DND-41 (cell line): Measurements from ENCODE around the gene TNS1.

ENCODE experiments used
- ATAC-seq: fragments of 200-7000 bp; cut with Tn5 transposase; 3 replicates; pipeline ENCODE4 v1.9.1; 2021; ENCODE audit warnings: low read depth; ENCODE audit not compliant: insufficient read depth
- DNase-seq: peaks from one replicate; pipeline ENCODE4 v3.0.0-alpha.2; 2020
- H2AFZ ChIP-seq: 2 replicates; pipeline ENCODE4 v1.6.0; 2012; ENCODE audit warnings: low read depth, low read length
- H3K27ac ChIP-seq: 2 replicates; pipeline ENCODE4 v1.5.1; 2012; ENCODE audit warnings: low read length, inconsistent platforms
- H3K27me3 ChIP-seq: fragments of 200-600 bp; sonication (generic); 2 replicates; pipeline ENCODE4 v1.6.0; 2012; ENCODE audit warnings: low read length, mild to moderate bottlenecking, inconsistent platforms; ENCODE audit not compliant: insufficient read depth, poor library complexity
- H3K36me3 ChIP-seq: 2 replicates; pipeline ENCODE4 v1.5.1; 2012; ENCODE audit warnings: low read length, inconsistent platforms; ENCODE audit not compliant: insufficient read depth
- H3K4me1 ChIP-seq: 2 replicates; pipeline ENCODE4 v1.5.1; 2012; ENCODE audit warnings: mild to moderate bottlenecking, low read length; ENCODE audit not compliant: insufficient read depth
- H3K4me2 ChIP-seq: 2 replicates; pipeline ENCODE4 v1.6.0; 2012; ENCODE audit warnings: mild to moderate bottlenecking, moderate library complexity, low read length, inconsistent platforms; ENCODE audit not compliant: insufficient read depth
- H3K4me3 ChIP-seq, 2 experiments: fragments of 200-600 bp in 1 of 2; shearing (Covaris generic) in 1 of 2; 2 replicates each; pipeline ENCODE4 v1.5.1; 2012 to 2016; ENCODE audit warnings: inconsistent platforms in 2 of 2, low read length in 2 of 2, mild to moderate bottlenecking in 2 of 2, low read depth in 1 of 2, moderate library complexity in 1 of 2
- H3K79me2 ChIP-seq: 2 replicates; pipeline ENCODE4 v1.6.0; 2012; ENCODE audit warnings: low read length, inconsistent platforms; ENCODE audit not compliant: insufficient read depth
- H3K9ac ChIP-seq: 2 replicates; pipeline ENCODE4 v1.6.0; 2012; ENCODE audit warnings: low read depth, mild to moderate bottlenecking, inconsistent platforms, low read length, moderate library complexity
- H3K9me3 ChIP-seq: 2 replicates; pipeline ENCODE4 v1.5.1; 2012; ENCODE audit warnings: low read length, moderate library complexity, mild to moderate bottlenecking, inconsistent platforms; ENCODE audit not compliant: insufficient read depth, severe bottlenecking
- H4K20me1 ChIP-seq: 2 replicates; pipeline ENCODE4 v1.6.0; 2012; ENCODE audit warnings: low read length; ENCODE audit not compliant: insufficient read depth
- EZH2 ChIP-seq: IDR thresholded peaks from 3 replicates; pipeline ENCODE4 v1.6.1; 2012; ENCODE audit warnings: borderline replicate concordance, low read depth, mild to moderate bottlenecking, moderate library complexity, low read length, inconsistent platforms; ENCODE audit not compliant: severe bottlenecking
- TF ChIP-seq, protein P1 (sequence below): IDR thresholded peaks from 2 replicates; pipeline ENCODE4 v1.5.1; 2012; ENCODE audit warnings: borderline replicate concordance, low read length, moderate library complexity, mild to moderate bottlenecking; ENCODE audit not compliant: poor library complexity, severe bottlenecking; ENCODE audit errors: extremely low read depth

Gene TNS1

GRCh38 chr2:217971166-217971565, 31.6 kb downstream of the TNS1 start:
- Histone ChIP-seq H3K9me3 (no peaks in the 10 kb centered on the region), H3K27me3 (peaks cover 12% of the 10 kb centered on the region), H2AFZ (no peak overlapping the region), H3K4me1 (no peaks in the 10 kb centered on the region), H3K4me3 (no peak overlapping the region), H4K20me1 (no peaks in the 10 kb centered on the region; the same call in 1 of the 2 replicates), H3K4me2 (no peak overlapping the region), H3K27ac (no peak overlapping the region), H3K36me3 (no peaks in the 10 kb centered on the region), H3K79me2 (no peaks in the 10 kb centered on the region), H3K9ac (no peak overlapping the region)
- TF ChIP-seq, protein P1, sequence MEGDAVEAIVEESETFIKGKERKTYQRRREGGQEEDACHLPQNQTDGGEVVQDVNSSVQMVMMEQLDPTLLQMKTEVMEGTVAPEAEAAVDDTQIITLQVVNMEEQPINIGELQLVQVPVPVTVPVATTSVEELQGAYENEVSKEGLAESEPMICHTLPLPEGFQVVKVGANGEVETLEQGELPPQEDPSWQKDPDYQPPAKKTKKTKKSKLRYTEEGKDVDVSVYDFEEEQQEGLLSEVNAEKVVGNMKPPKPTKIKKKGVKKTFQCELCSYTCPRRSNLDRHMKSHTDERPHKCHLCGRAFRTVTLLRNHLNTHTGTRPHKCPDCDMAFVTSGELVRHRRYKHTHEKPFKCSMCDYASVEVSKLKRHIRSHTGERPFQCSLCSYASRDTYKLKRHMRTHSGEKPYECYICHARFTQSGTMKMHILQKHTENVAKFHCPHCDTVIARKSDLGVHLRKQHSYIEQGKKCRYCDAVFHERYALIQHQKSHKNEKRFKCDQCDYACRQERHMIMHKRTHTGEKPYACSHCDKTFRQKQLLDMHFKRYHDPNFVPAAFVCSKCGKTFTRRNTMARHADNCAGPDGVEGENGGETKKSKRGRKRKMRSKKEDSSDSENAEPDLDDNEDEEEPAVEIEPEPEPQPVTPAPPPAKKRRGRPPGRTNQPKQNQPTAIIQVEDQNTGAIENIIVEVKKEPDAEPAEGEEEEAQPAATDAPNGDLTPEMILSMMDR, result no peak
- TF ChIP-seq EZH2, result no peak
- no peak for DNase-seq
- ATAC-seq, result no peak

- ATAC-seq, result no peak
- Histone ChIP-seq H3K27ac (no peak overlapping the region), H4K20me1 (no peaks in the 10 kb centered on the region), H3K9me3 (no peaks in the 10 kb centered on the region), H3K4me1 (no peaks in the 10 kb centered on the region), H2AFZ (no peak overlapping the region), H3K79me2 (no peaks in the 10 kb centered on the region), H3K27me3 (peaks cover 12% of the 10 kb centered on the region), H3K4me2 (no peak overlapping the region), H3K4me3 (no peak overlapping the region), H3K36me3 (no peaks in the 10 kb centered on the region), H3K9ac (no peak overlapping the region)
- DNase-seq, result no peak
- no peak for TF ChIP-seq EZH2
- TF ChIP-seq, protein P1, result no peak
These were observed 32.6 kb downstream of the TNS1 start for GRCh38 chr2:217970206-217970605.

- no peak for TF ChIP-seq EZH2
- TF ChIP-seq, protein P1, result no peak
These were observed 33.2 kb downstream of the TNS1 start for GRCh38 chr2:217969588-217969987.

GRCh38 chr2:217968023-217968422, 34.8 kb downstream of the TNS1 start:
- no peak overlapping the region for H3K27ac ChIP-seq
- no peak overlapping the region for H3K4me2 ChIP-seq
- H3K36me3 ChIP-seq, result no peaks in the 10 kb centered on the region
- H3K4me1 ChIP-seq, result no peaks in the 10 kb centered on the region
- no peaks in the 10 kb centered on the region for H3K9me3 ChIP-seq
- no peak overlapping the region for H2AFZ ChIP-seq
- DNase-seq (no peak), ATAC-seq (no peak)
- peaks cover 12% of the 10 kb centered on the region for H3K27me3 ChIP-seq
- no peaks in the 10 kb centered on the region for H3K79me2 ChIP-seq
- TF ChIP-seq, protein P1, result no peak
- TF ChIP-seq EZH2, result no peak
- H3K9ac ChIP-seq, result no peak overlapping the region
- H4K20me1 ChIP-seq, result no peaks in the 10 kb centered on the region
- H3K4me3 ChIP-seq, result no peak overlapping the region

More at GRCh38 chr2:217969588-217969987, 33.2 kb downstream of the TNS1 start:
- no peak overlapping the region for H2AFZ ChIP-seq
- no peaks in the 10 kb centered on the region for H3K79me2 ChIP-seq
- H3K4me1 ChIP-seq, result no peaks in the 10 kb centered on the region
- DNase-seq (no peak), ATAC-seq (no peak)
- H3K9me3 ChIP-seq, result no peaks in the 10 kb centered on the region
- no peaks in the 10 kb centered on the region for H4K20me1 ChIP-seq
- H3K9ac ChIP-seq, result no peak overlapping the region
- no peak overlapping the region for H3K4me2 ChIP-seq
- H3K27me3 ChIP-seq, result peaks cover 12% of the 10 kb centered on the region
- H3K4me3 ChIP-seq, result no peak overlapping the region
- no peak overlapping the region for H3K27ac ChIP-seq
- no peaks in the 10 kb centered on the region for H3K36me3 ChIP-seq
